Measurements from ENCODE around the gene RASL12.

DNA sequence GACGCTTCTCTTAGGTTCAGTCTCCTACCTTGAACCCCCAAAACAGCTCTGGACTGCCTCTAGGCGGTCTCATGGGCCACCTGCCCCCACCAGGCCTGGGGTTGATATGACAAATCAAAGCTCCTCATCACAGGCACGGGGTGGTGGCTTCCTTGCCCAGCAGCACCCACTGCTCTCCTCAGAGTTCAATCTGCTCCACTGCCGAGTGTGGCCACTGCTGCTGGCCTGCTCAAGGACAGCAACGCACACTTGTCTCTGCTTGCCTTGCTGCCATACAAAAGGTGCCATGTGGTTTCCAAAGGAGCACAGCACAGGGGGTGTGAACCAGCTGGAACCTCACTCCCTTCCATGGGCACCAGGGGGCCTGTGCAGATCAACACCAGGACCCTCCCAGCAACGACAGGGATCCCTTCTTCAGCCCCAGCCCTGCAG, 18.9 kb upstream of the RASL12 start:
- TF ChIP-seq CTCF (IDR thresholded peaks at IDR 0.05) (peak in 1 of 6 experiments; percentile 6), POLR2A (IDR thresholded peaks at IDR 0.05) (no peak)

Data from esophagus squamous epithelium (tissue), 4 donors.